Measurements from ENCODE around the gene ADAM10.

GRCh38 chr15:58775402-58775801, 25.9 kb upstream of the ADAM10 start:
- TF ChIP-seq SUZ12 (IDR thresholded peaks at IDR 0.05; ENCODE audit: extremely low read depth, insufficient read depth, insufficient read length) (no peak), YY1 (IDR thresholded peaks at IDR 0.05; ENCODE audit: insufficient read depth, insufficient read length) (no peak)

Measured in NT2/D1 (cell line).